GM19455 (cell line): ENCODE results near the gene NDST4.

Experiments
- ATAC-seq: cut with Tn5 transposase; IDR thresholded peaks from one replicate; pipeline ENCODE4 v1.9.1; 2021; ENCODE audit not compliant: unreplicated experiment

Gene NDST4

GRCh38 chr4:114807759-114808404 is 305.5 kb downstream of the NDST4 start:
- peak; percentile 99 for ATAC-seq

- ATAC-seq, result peak; percentile 21
These were observed 306.1 kb downstream of the NDST4 start for GRCh38 chr4:114807357-114807756.

- no peak for ATAC-seq
These were observed 321.4 kb downstream of the NDST4 start for GRCh38 chr4:114791976-114792375.

GRCh38 chr4:114785570-114785969 is 327.9 kb downstream of the NDST4 start:
- ATAC-seq, result no peak

GRCh38 chr4:114783215-114783595 is 330.2 kb downstream of the NDST4 start:
- ATAC-seq, result no peak

- no peak for ATAC-seq
These were observed 330.8 kb downstream of the NDST4 start for GRCh38 chr4:114782415-114783214.

- no peak for ATAC-seq
These were observed 333.2 kb downstream of the NDST4 start for GRCh38 chr4:114780205-114780604.
